HepG2 (cell line): ENCODE results near the gene ITCH. TPM values are rescaled to one million over a fixed set of nuclear protein-coding genes. Genes with fewer than 3 reads are reported as not detected.

Experiments
- ARID4A ChIP-seq: sonication (generic); formaldehyde crosslinking; IDR thresholded peaks from 2 replicates; pipeline ENCODE4 v1.5.0; 2020; ENCODE audit warnings: mild to moderate bottlenecking, missing genetic modification reagents, borderline replicate concordance
- ATF4 ChIP-seq, 2 experiments: fragments of 450-650 bp in 1 of 2; sonication (generic) in 1 of 2; formaldehyde crosslinking; IDR thresholded peaks; 2 replicates each; pipeline versions ENCODE4 v1.5.0 to v1.8.0; 2020 to 2022; ENCODE audit warnings: mild to moderate bottlenecking in 1 of 2, missing genetic modification reagents in 1 of 2
- EEA1 ChIP-seq: sonication (generic); formaldehyde crosslinking; IDR thresholded peaks from 2 replicates; pipeline ENCODE4 v1.5.1; 2020; ENCODE audit warnings: mild to moderate bottlenecking, missing genetic modification reagents, borderline replicate concordance
- ISX ChIP-seq: sonication (generic); formaldehyde crosslinking; conservative IDR thresholded peaks from 2 replicates; pipeline ENCODE4 v1.5.0; 2020; ENCODE audit warnings: missing genetic modification reagents
- KDM1A ChIP-seq: IDR thresholded peaks from 2 replicates; pipeline ENCODE4 v1.6.1; 2016; ENCODE audit warnings: missing compliant biosample characterization
- KDM2A ChIP-seq: sonication (generic); formaldehyde crosslinking; IDR thresholded peaks from 2 replicates; pipeline ENCODE4 v1.4.0; 2020; ENCODE audit warnings: low read depth, missing genetic modification reagents, borderline replicate concordance
- MLXIP ChIP-seq: sonication (generic); formaldehyde crosslinking; IDR thresholded peaks from 2 replicates; pipeline ENCODE4 v1.9.0; 2021; ENCODE audit warnings: missing genetic modification reagents, borderline replicate concordance
- ONECUT2 ChIP-seq: sonication (generic); formaldehyde crosslinking; IDR thresholded peaks from 2 replicates; pipeline ENCODE4 v1.4.0; 2020; ENCODE audit warnings: missing genetic modification reagents
- PHF20 ChIP-seq: sonication (generic); formaldehyde crosslinking; IDR thresholded peaks from 2 replicates; pipeline ENCODE4 v1.5.0; 2020; ENCODE audit warnings: mild to moderate bottlenecking, missing genetic modification reagents
- SNAPC4 ChIP-seq: sonication (generic); formaldehyde crosslinking; IDR thresholded peaks from 2 replicates; pipeline ENCODE4 v1.4.0; 2020; ENCODE audit warnings: mild to moderate bottlenecking, missing genetic modification reagents
- ZBTB34 ChIP-seq: sonication (generic); formaldehyde crosslinking; IDR thresholded peaks from 2 replicates; pipeline ENCODE4 v1.8.0; 2022; ENCODE audit warnings: mild to moderate bottlenecking, missing genetic modification reagents
- ZMAT3 ChIP-seq: sonication (generic); formaldehyde crosslinking; conservative IDR thresholded peaks from 2 replicates; pipeline ENCODE4 v1.7.0; 2021; ENCODE audit warnings: missing genetic modification reagents
- ZNF180 ChIP-seq: sonication (generic); formaldehyde crosslinking; IDR thresholded peaks from 2 replicates; pipeline ENCODE4 v1.4.0; 2020; ENCODE audit warnings: low read depth, missing genetic modification reagents, borderline replicate concordance
- polyA plus RNA-seq, 8 experiments: library from polyadenylated mRNA; depleted of rRNA in 3 of 8; stranded (reverse) in 7 of 8; unstranded in 1 of 8; fragments of >200 nt; fragmentation: Illumina TruSeq in 4 of 8; extraction: Trizol in 4 of 8; gene quantifications; 2 replicates each; pipeline versions ENCODE4 v1.2.1 to v1.2.3, GENCODE V29; 2011 to 2016; ENCODE audit warnings: low read depth in 4 of 8, missing spikeins in 1 of 8, mixed read lengths in 1 of 8; ENCODE audit not compliant: insufficient read depth in 1 of 8
- total RNA-seq, 5 experiments: library from RNA; depleted of rRNA; stranded (reverse); fragments of >200 nt; fragmentation: Illumina TruSeq; extraction: Trizol; gene quantifications; 2 replicates each; pipeline ENCODE4 v1.2.3, GENCODE V29; 2016; ENCODE audit warnings: low read depth in 1 of 5

The ITCH gene
- total and polyA plus RNA-seq, 2 of the 13 experiments (the other 11 are each of a cell fraction or from before 2014, with no cell fraction given) = 20.5 to 112 TPM

GRCh38 chr20:34515484-34516246 lies 152.6 kb downstream of the ITCH start (continued):
- TF ChIP-seq SNAPC4 (CRISPR knock-in tag) (no peak), KDM2A (CRISPR knock-in tag) (peak; percentile 51), KDM1A (CRISPR knock-in tag) (peak; percentile 9; the same call in 1 of the 2 replicates), EEA1 (CRISPR knock-in tag) (no peak), ISX (CRISPR knock-in tag) (peak; percentile 60; the same call in 1 of the 2 replicates), MLXIP (CRISPR knock-in tag) (no peak), ZBTB34 (CRISPR knock-in tag) (no peak; the same call in 1 of the 2 replicates), ZNF180 (CRISPR knock-in tag) (peak; percentile 94), ZMAT3 (CRISPR knock-in tag) (no peak; the same call in 1 of the 2 replicates), ATF4 (CRISPR knock-in tag; IDR thresholded peaks at IDR 0.05) (no peak; a peak in 1 of 4 replicates), ARID4A (CRISPR knock-in tag) (no peak), ONECUT2 (CRISPR knock-in tag) (peak; percentile 51; the same call in 1 of the 2 replicates), PHF20 (CRISPR knock-in tag) (peak; percentile 57; the same call in 1 of the 2 replicates)
